Caco-2 (cell line): Measurements from ENCODE around the gene NRDC. TPM values are rescaled to one million over a fixed set of nuclear protein-coding genes. Genes with fewer than 3 reads are reported as not detected.

Source experiments
- BruUV-seq: library from RNA; stranded (reverse); fragments of 400-500 nt; replicated peaks from 2 replicates; lab custom pipeline; 2021; lab: Mats Ljungman, UMichigan
- CTCF ChIA-PET: fragments of 300-600 bp; sonication (Branson Sonifier 250); formaldehyde crosslinking; loops from one replicate; lab custom pipeline; 2022; ENCODE audit warnings: antibody characterized with exemption; lab: Charles Lee
- POLR2A ChIA-PET: fragments of 300-600 bp; sonication (Branson Sonifier 250); formaldehyde crosslinking; loops from one replicate; lab custom pipeline; 2022; ENCODE audit warnings: antibody characterized with exemption; lab: Charles Lee
- DNase-seq, 2 experiments: peaks; one replicate each; pipeline versions ENCODE4 v3.0.0 to v3.0.0-alpha.2; 2020 to 2022
- H3K27me3 ChIP-seq: replicated peaks from 2 replicates; pipeline ENCODE4 v1.6.0; 2011; ENCODE audit warnings: low read length; ENCODE audit not compliant: control insufficient read depth, insufficient read depth
- H3K36me3 ChIP-seq: 2 replicates; pipeline ENCODE4 v1.5.1; 2011; ENCODE audit warnings: low read length; ENCODE audit not compliant: control insufficient read depth, insufficient read depth
- H3K4me1 ChIP-seq: fragments of 250-450 bp; sonication (Bioruptor Pico); 2 replicates; pipeline ENCODE4 v1.5.1; 2020; ENCODE audit warnings: mild to moderate bottlenecking
- H3K4me3 ChIP-seq: 2 replicates; pipeline ENCODE4 v1.5.1; 2011; ENCODE audit warnings: low read depth, mild to moderate bottlenecking, control low read depth, low read length
- H3K9me3 ChIP-seq: fragments of 250-450 bp; sonication (Bioruptor Pico); 2 replicates; pipeline ENCODE4 v1.5.1; 2020; ENCODE audit warnings: mild to moderate bottlenecking, moderate library complexity
- H3K27ac Mint-ChIP-seq: one replicate; pipeline ENCODE4 v1.8.0; 2022; ENCODE audit warnings: mixed read lengths; ENCODE audit not compliant: unreplicated experiment
- H3K27me3 Mint-ChIP-seq: one replicate; pipeline ENCODE4 v1.8.0; 2022; ENCODE audit warnings: mixed read lengths; ENCODE audit not compliant: insufficient read depth, unreplicated experiment
- H3K36me3 Mint-ChIP-seq: one replicate; pipeline ENCODE4 v1.8.0; 2022; ENCODE audit warnings: mild to moderate bottlenecking, mixed read lengths; ENCODE audit not compliant: insufficient read depth, unreplicated experiment
- H3K4me1 Mint-ChIP-seq: one replicate; pipeline ENCODE4 v1.8.0; 2022; ENCODE audit warnings: low read depth, mixed read lengths; ENCODE audit not compliant: unreplicated experiment
- H3K4me3 Mint-ChIP-seq: one replicate; pipeline ENCODE4 v1.8.0; 2022; ENCODE audit warnings: mild to moderate bottlenecking, moderate library complexity, mixed read lengths; ENCODE audit not compliant: unreplicated experiment
- H3K9me3 Mint-ChIP-seq: one replicate; pipeline ENCODE4 v1.8.0; 2022; ENCODE audit warnings: mixed read lengths; ENCODE audit not compliant: unreplicated experiment
- CTCF ChIP-seq, 2 experiments: fragments of 200-600 bp in 1 of 2; IDR thresholded peaks; 1 replicate in 1 of 2; 2 replicates in 1 of 2; pipeline versions ENCODE4 v1.5.1 to v1.8.0; 2011 to 2022; ENCODE audit warnings: antibody characterized with exemption in 1 of 2, control low read depth in 1 of 2, inconsistent platforms in 1 of 2, low read depth in 1 of 2, low read length in 1 of 2, mild to moderate bottlenecking in 1 of 2, moderate library complexity in 1 of 2; ENCODE audit not compliant: insufficient read depth in 1 of 2, severe bottlenecking in 1 of 2, unreplicated experiment in 1 of 2
- intact Hi-C: fragments of 100-400 bp; cut with micrococcal nuclease; formaldehyde crosslinking; loops from one replicate; pipeline ENCODE4 v1.10.0; 2022; ENCODE audit not compliant: unreplicated experiment
- total RNA-seq: library from RNA; stranded (reverse); gene quantifications from 2 replicates; pipeline ENCODE4 v1.2.3, GENCODE V29; 2022

The NRDC gene
- total RNA-seq, 1 experiment from 2014 or later = 109 TPM

GRCh38 chr1:51908499-51908898 is 30.0 kb upstream of the NRDC start:
- no peaks in the 10 kb centered on the region for H3K36me3 Mint-ChIP-seq
- Histone ChIP-seq H3K27me3 (no peaks in the 10 kb centered on the region), H3K9me3 (no peaks in the 10 kb centered on the region), H3K4me3 (no peak overlapping the region), H3K4me1 (no peaks in the 10 kb centered on the region), H3K36me3 (no peaks in the 10 kb centered on the region)
- no peaks in the 10 kb centered on the region for H3K9me3 Mint-ChIP-seq
- no peak for TF ChIP-seq CTCF (IDR thresholded peaks at IDR 0.05; ENCODE audit: insufficient read depth in 1 of 2, low read depth in 1 of 2, low read length in 1 of 2, severe bottlenecking in 1 of 2, unreplicated experiment in 1 of 2)
- ChIA-PET POLR2A (no interaction called here), CTCF (no interaction called here)
- H3K27ac Mint-ChIP-seq = no peak overlapping the region
- intact Hi-C loops = no loop called here
- H3K4me3 Mint-ChIP-seq = no peak overlapping the region
- no TSS peak for BruUV-seq
- DNase-seq = no peak
- no peaks in the 10 kb centered on the region for H3K4me1 Mint-ChIP-seq
- no peaks in the 10 kb centered on the region for H3K27me3 Mint-ChIP-seq

GRCh38 chr1:51907079-51907702 is 28.7 kb upstream of the NRDC start:
- no peak for TF ChIP-seq CTCF (IDR thresholded peaks at IDR 0.05; ENCODE audit: insufficient read depth in 1 of 2, low read depth in 1 of 2, low read length in 1 of 2, severe bottlenecking in 1 of 2, unreplicated experiment in 1 of 2)
- no TSS peak for BruUV-seq
- ChIA-PET POLR2A (no interaction called here), CTCF (interaction anchor here (0.6 to 0.7 kb wide), 2 partner anchors 85 to 217 kb away, joined by 3 to 9 read pairs; no protein-coding TSS in a partner anchor)
- Mint-ChIP-seq H3K36me3 (no peaks in the 10 kb centered on the region), H3K27ac (no peak overlapping the region), H3K4me1 (no peaks in the 10 kb centered on the region), H3K27me3 (no peaks in the 10 kb centered on the region), H3K9me3 (no peaks in the 10 kb centered on the region), H3K4me3 (no peak overlapping the region)
- no peak for DNase-seq
- Histone ChIP-seq H3K4me3 (no peak overlapping the region), H3K36me3 (no peaks in the 10 kb centered on the region), H3K27me3 (no peaks in the 10 kb centered on the region), H3K9me3 (no peaks in the 10 kb centered on the region), H3K4me1 (no peaks in the 10 kb centered on the region)
- intact Hi-C loops = no loop called here

- CTCF ChIA-PET = interaction anchor here (0.6 kb wide), 1 partner anchor 85 kb away, joined by 3 read pairs; no protein-coding TSS in a partner anchor
- intact Hi-C loops = no loop called here
- no peak overlapping the region for H3K4me3 ChIP-seq
Measured at GRCh38 chr1:51906306-51907078, 28.0 kb upstream of the NRDC start.

More at GRCh38 chr1:51906306-51907078, 28.0 kb upstream of the NRDC start:
- Mint-ChIP-seq H3K27me3 (no peaks in the 10 kb centered on the region), H3K36me3 (no peaks in the 10 kb centered on the region), H3K27ac (no peak overlapping the region), H3K4me1 (no peaks in the 10 kb centered on the region), H3K9me3 (no peaks in the 10 kb centered on the region), H3K4me3 (no peak overlapping the region)
- H3K36me3 ChIP-seq = no peaks in the 10 kb centered on the region
- TF ChIP-seq CTCF (IDR thresholded peaks at IDR 0.05; ENCODE audit: insufficient read depth in 1 of 2, low read depth in 1 of 2, low read length in 1 of 2, severe bottlenecking in 1 of 2, unreplicated experiment in 1 of 2) = no peak
- H3K9me3 ChIP-seq = no peaks in the 10 kb centered on the region
- no peak for DNase-seq
- BruUV-seq = no TSS peak
- no peaks in the 10 kb centered on the region for H3K27me3 ChIP-seq
- POLR2A ChIA-PET = no interaction called here
- no peaks in the 10 kb centered on the region for H3K4me1 ChIP-seq
